Glomerular visceral epithelial cell (primary cell): ENCODE measurements around the gene AK5.

Source experiments
- DNase-seq: peaks from one replicate; pipeline ENCODE4 v3.0.0-alpha.2; 2016; ENCODE audit errors: extremely low spot score

Gene AK5

DNA sequence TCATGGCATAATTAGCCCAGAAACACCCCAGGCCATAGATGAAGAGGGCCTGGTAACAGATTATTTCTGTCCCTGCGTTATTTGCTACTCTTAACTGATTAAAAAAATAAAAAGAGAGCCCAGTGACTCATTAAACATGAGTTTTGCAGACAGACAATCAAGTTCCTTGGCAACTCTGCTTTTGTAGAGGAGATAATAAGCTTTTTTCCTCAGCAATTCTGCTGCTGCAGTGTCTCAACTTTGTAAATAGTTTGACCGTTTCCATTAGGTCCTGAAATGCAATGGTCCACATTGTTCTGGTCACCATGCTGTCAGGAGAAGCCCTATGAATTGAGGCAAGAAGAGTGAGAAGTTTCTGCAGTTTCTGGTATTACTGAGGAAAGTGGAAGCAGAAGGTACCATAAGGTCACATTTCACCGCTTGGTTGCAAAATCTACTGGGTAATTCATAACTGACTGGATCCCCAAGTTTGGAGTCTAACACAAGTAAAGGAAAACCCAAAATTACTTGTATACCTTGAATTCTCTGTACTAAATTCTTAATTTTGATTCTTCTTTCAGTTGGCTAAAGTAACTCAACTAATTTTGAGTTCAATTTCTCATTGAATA lies 261.1 kb downstream of the AK5 start:
- no peak for DNase-seq

DNA sequence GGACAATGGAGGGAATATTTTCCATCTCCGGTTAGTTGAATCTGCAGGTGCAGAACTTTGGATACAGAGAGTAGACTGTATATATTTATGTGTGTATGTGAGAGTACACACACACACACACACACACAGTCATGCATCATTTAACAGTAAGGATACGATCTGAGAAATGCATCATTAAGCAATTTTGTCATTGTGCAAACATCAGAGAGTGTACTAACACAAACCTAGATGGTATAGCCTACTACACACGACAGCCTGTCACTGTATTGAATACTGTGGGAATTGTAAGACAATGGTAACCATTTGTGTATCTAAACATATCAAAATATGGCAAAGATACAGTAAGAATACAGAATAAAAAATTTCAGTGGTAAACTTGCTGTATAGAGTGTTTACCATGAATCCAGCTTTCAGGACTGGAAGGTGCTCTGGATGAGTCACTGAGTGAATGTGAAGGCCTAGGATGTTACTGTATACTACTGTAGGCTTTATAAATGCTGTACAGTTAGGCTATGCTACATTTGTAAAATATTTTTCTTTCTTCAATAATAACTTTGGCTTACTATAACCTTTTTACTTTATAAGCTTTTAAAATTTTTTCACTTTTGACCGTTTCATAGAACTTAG lies 262.1 kb downstream of the AK5 start:
- DNase-seq, result peak; percentile 20

DNA sequence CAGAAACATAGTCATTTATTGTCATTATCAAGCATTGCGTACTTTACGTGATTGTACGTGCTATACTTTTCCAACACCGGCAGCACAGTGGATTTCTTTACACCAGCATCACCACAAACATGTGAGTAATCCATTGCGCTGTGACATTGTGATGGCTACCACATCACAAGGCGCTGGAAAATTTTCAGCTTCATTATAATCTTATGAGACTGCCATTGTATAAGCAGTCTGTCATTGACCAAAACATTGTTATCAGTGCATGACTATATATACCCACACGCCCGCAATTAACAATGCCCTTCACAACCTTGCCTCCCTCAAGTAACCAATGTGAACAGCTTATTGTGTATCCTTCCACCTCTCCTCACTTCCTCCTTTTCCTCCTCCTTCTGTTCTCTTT lies 263.0 kb downstream of the AK5 start:
- no peak for DNase-seq

DNA sequence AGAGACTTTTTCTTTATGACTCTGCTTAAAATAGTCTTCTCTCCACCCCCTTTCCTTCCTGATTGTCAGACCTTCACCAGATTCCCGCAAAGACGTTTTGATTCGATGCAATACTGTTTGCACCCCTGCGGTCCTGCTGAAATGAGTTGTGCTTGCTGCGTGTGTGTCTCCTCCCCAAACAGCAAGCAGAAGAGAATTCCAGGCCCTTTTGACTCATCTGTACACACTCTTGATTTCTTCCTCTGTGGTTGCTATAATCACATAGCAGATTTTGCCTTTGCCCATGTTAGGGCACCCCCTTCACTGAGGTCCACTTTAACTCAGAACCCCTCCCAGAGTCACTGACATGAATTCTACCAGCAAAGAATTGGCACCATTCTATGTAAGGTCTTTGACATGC lies 264.2 kb downstream of the AK5 start:
- DNase-seq, result no peak

DNA sequence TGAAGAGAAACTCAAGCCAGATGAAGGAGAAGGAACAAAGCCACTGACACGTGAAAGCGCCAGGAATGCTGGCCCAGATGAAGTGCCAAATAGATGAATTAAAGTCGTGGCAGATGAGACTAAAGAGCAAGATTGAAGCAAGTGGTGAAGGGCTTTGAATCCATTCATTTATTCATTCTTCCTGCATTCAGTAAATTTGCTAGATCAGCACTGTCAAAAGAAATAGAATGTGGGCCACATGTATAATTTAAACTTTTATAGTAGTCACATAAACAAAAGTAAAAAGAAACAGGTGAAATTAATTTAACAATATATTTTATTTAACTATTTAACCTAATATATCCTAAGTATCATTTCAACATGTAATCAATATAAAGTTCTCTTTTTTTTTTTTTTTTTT lies 265.1 kb downstream of the AK5 start:
- no peak for DNase-seq

DNA sequence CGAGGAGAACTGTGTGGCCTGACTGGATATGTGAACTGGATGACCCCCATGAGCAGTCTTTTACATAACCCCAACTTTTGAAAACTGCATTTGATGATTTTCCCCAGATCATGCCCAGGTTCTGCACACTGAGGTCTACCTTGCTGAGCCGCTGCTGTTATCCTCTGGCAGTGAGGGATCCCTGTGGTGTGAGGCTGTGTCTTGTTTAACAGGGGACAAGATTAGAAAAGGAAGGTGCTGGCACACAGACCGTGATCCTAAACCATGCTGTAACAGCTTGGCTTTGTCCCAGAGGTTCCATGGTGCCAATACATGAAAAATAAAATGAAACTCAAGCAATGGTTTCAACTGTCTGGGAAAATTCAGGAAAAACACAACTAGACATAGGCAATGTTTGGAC lies 266.5 kb downstream of the AK5 start:
- no peak for DNase-seq

DNA sequence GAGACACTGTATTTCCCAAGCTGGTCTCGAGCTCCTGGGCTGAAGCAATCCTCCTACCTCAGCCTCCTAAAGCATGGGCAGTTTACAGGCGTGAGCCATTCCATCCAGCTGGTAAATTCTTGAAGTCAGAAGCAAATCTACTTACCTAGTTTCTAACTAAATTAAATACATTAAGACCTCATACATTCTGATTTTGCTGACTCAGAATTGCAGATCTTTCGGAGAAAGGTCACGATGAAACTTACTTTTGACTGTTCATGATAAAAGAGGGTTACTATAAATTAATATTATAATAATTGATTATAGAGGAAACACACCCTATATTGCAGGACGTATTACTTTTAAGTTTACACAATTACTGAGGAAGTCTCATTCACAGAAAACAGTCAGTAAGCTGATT lies 268.3 kb downstream of the AK5 start:
- DNase-seq, result no peak

DNA sequence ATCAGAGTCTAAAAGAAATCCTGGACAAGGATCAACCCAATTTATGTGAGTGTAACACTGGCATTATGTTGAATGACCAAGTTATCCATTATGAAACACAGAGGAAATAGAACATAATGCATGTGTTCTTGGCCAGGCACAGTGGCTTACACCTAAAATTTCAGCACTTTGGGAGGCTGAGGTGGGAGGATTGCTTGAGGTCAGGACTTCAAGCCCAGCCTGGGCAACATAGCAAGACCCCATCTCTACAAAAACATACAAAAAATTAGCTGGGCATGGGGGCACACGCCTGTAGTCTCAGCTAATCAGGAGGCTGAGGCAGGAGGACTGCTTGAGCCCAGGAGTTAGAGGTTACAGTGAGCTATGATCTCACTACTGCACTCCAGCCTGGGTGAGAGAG lies 270.8 kb downstream of the AK5 start:
- no peak for DNase-seq

DNA sequence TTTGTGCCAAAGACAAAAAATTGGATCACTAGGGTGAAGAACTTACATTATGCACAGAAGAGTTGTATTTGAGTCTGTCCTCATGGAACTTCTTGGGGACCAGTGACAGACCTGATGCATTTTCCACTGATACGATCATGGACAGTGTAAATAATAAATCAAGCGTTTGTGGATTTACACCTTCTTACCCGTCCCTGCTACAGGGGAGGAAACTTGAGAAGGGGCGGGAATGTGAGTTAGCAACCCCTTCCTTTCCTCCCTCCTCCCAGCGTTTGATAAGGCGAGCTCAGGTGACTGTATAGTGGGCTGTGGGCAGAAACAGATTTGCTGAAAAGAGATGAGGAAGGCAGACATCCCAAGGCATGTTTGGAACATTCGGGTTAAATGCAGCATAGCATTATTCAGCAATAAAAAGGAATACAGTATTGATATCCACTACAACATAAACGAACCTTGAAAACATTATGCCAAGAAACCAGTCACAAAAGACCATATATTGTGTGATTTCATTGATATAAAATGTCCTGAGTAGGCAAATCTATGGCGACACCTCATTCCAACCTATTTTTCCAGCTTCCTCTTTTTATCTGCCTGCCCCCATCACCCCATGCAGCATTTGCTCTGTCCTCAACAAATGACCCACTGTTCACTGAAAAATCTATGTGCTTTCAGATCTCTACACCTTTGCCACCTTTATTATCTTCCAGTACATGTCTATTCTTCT lies 271.9 kb downstream of the AK5 start:
- no peak for DNase-seq

DNA sequence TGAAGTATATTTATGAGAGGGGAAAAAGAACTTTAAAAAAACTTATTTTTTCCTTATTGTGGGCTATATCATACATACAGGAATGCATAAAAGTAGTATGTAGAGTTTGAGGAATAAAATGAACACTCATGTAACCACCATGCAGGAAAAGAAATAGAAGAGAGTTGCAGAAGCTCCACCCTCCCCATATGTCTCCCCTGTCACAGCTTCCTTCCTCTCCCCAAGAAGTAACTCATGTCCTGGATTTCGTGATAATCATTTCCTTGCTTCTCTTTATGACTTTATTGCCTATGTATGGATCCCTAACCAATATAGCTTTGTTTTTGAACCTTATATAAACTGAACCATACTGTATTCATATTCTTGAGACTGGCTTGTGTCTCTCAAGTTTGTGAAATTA lies 274.2 kb downstream of the AK5 start:
- no peak for DNase-seq

DNA sequence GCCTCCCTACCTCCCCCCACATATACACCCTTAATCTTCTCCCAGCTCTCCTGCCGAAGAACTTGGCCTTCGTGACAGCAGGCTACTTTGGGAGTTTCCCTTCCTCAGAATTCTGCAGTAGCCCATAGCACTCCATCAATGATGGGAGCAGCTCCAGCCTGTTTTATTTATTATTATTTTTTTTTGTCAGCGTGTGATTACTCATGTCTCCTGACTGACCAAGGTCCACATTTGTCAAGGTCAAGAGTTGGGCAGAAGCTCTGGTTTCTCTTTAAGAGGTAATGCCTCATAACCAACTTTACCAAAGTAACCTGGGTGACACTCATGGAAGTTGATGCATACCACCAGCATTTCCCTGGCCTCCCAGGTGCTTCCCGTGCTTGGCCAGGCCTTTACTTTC lies 275.2 kb downstream of the AK5 start:
- no peak for DNase-seq

DNA sequence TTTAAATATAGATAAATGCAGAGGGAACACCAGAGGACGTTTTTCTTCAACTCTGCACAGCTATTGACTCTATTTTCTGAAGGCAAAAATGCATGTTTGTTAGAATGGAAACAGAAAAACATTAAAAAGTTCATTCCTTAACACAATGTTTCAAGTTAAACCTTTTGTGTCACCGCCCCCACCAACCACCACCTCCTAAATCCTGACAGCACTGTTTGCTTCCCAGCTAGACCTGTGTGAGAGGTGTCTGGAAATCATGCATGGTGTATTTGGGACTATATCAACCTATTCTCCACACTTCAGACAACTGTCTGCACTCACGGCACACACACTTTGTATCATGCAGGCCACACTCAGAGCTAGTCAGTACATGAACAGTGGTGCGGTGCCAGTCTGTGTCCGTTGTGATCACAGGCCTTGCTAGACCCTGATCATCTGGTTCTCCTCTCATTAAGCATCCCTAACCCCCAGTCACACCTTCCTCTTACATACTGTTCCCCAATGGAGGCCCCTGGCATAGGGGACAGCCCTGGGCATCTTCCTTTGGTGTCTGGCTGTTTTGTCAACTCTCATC lies 276.9 kb downstream of the AK5 start:
- DNase-seq, result no peak

DNA sequence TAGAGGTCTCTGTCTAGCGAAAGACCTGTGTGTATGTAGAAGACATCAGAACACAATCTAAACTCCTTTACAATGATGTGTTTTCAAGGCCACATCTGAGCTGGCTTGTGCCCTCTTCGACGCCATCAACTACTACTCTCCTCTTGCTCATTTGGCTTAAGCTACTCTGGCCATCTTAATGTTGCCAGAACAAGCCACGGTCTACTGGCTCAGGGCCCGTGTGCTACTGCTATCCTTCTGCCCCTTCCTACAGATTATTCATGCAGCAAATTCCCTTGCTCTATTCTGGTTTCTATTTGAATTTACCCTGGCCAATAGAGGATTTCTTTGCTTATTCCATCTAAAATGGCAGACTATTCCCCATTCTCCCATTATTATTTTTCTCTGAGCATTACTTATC lies 278.9 kb downstream of the AK5 start:
- DNase-seq, result no peak

DNA sequence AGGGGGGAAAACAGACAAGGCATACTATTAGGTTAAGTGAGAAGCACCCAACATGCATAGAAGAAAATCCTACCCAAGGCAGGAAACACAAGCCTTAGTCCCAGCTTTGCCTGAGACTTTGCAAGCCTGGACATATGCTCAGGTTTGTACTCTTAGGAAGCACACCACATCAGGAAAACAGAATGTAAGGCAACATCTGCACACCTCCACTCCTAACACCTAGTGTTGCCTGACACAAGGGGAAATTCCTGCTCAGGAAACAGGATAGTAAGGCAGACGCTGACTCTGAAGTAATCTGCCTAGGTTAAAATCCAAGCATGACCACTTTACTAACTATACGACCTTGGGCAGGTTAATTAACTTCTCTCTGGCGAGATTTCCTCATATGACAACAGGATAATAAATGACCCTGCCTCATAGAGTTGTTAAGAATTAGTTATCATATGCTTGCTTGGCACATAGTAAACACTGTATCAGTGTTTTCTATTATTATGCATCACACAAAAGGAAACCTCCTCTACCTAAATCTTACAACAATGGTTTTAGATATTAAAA lies 280.9 kb downstream of the AK5 start:
- DNase-seq, result no peak

DNA sequence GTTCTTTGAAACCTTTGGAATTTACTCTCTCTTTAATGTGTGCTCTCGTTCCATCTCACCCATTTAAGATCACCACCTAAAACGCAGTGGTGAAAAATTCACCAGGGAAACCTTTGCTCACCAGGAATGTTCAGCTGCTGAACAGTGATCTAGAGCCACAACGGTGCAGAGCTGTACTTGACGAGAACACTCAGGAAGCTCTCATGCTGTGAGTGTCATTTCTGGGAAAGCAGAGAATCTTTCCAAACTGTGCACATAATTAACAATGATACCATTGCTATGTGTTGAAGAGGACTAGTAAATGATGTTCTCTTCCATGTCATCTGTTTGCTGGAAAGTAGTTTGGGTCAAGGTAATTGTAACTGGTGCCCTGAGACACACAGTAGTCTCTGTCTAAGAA lies 283.5 kb downstream of the AK5 start:
- DNase-seq, result no peak

DNA sequence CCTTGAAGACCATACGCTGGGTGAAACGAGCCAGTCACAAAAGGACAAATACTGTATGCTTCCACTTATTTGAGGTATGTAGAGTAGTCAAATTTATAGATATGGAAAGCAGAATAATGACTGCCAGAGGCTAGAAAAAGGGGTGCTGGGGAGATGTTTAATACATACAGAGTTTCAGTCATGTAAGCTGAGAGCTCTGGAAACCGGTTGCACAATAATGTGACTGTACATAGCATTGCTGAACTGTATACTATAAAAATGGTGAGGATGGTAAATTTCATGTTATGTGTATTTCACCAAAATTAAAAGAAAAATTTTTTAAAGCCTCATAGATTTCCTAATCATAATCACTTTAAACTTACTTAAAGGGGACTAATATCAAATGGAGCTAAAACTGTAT lies 289.8 kb downstream of the AK5 start:
- DNase-seq, result no peak

DNA sequence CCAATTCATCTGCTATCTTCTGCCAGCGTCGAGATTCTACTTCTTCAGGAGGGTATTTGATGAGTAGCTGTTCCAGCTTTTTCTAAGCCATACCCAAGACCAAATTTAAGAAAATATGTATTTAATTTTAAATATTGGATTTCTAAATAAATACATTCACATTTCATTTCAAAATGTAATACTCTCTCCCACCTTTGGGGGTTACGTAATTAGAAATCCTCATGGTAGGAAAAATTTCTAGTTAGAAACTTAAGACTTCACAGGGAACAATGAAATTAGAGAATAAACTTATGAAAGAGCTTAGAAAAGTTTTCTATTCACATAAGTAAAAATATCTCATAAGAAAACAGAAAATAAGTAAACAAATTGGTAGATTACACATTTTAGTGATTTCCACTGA lies 297.7 kb downstream of the AK5 start:
- no peak for DNase-seq

DNA sequence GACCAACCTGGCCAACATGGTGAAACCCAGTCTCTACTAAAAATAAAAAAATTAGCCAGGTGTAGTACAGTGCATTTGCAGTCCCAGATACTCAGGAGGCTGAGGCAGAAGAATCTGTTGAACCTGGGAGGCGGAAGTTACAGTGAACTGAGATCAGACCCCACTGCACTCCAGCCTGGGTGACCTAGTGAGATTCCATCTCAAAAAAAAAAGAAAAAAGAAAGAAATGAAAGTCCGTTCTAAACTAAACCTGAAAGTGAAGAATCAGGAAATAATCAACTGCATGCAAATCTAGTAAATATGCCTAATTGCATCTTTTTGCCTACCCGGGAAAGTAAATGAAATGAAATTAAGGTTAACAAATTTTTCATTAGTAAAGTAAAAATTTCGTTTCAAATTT lies 301.1 kb downstream of the AK5 start:
- no peak for DNase-seq

DNA sequence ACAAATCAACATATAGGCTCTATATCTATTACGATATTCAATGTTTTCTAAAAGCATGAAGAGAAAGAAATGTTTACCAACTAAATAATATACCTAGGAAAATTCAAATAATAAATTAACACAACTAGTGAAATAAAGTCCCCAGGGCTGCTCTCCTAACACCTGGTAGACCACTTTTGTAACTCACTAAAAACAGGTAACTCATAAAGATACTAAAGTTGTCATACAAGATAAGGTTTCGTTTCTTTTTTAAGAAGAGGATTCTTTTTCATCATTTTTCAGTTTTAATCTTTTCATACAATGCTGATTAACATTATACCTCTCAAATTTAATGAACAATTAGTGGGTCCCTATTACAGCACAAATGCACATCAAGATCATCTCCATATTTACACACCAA lies 301.7 kb downstream of the AK5 start:
- DNase-seq, result no peak

DNA sequence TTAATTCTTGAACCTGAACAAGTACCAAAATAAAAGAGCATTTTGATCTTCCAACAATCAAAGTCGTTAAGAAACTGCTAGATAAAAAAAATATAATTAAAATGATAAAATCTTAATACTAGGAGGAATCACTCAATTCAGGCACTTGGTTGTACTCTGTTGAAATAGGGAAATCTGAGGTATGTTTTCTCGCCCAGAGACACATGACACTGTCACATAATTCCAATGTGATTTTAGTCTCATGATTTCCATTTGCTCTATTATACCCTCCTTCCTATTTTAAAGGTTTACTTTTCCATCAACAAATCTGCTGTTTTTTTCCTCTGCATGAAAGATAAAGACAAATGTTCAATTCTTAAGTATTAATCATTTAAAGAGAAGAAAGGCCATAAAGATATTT lies 303.1 kb downstream of the AK5 start:
- no peak for DNase-seq

DNA sequence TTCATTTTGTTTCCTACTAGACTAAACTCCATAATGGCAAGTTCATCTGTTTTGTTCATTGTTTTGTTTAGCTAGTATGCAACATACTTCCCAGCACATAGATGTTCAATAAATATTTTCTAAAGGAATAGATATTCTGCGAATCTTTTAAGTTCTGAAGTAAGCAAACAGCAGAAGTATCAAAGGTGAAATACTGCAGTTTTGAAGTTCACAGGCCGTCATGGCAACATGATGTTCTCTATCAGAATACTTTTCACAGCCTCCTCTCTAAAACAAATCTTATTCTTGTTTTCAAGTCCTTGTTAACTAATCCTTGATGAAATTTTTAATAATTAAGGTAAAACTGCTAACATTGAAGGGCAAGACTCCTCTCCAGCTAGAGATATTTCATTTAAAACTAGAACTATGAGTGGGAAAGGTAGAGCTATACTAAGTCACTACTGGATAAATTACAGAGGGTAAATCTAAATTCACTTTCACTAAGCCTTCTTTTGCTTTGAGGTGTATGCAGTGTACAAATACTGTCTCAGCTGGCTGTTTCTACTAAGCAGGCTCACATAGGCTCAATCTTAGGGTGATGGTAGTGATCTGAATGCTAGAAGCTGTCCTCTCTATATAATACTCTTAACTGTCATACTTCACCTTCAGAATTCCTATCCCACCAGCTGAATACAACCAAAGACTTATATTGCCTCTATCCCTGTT lies 303.9 kb downstream of the AK5 start:
- no peak for DNase-seq

DNA sequence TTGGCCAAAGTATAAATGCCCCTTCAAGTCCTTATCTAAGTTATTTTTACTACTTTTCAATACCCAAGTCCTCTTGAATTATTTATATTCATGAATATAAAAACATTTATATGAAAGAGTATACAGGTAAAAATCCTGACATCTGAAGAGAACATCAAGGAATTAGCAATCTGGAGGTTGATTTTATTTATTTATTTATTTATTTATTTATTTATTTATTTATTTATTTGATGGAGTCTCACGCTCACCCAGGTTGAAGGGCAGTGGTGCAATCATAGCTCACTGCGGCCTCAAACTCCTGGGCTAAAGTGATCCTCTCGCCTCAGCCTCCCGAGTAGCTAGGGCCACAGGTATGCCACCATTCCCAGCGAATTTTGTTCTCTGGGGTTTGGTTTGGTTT lies 307.4 kb downstream of the AK5 start:
- DNase-seq, result no peak
